ENCODE data around the gene JPH2. TPM values are rescaled to one million over a fixed set of nuclear protein-coding genes. Genes with fewer than 3 reads are reported as not detected.

The JPH2 gene
- total RNA-seq, 1 donor, result under 0.01 TPM

- H3K4me3 ChIP-seq (ENCODE audit: low read depth, low read length), result no peak overlapping the region
- no peak for DNase-seq (ENCODE audit: low read depth)
- TF ChIP-seq CTCF (IDR thresholded peaks at IDR 0.05; ENCODE audit: insufficient read depth, low read length), result no peak
Measured at GRCh38 chr20:44072384-44072783, 114.6 kb downstream of the JPH2 start.

- H3K4me3 ChIP-seq (ENCODE audit: low read depth, low read length), result no peak overlapping the region
- DNase-seq (ENCODE audit: low read depth), result no peak
- TF ChIP-seq CTCF (IDR thresholded peaks at IDR 0.05; ENCODE audit: insufficient read depth, low read length), result no peak
Measured at GRCh38 chr20:44071526-44072111, 115.4 kb downstream of the JPH2 start.

GRCh38 chr20:44071057-44071456 lies 115.9 kb downstream of the JPH2 start:
- H3K4me3 ChIP-seq (ENCODE audit: low read depth, low read length), result no peak overlapping the region
- no peak for TF ChIP-seq CTCF (IDR thresholded peaks at IDR 0.05; ENCODE audit: insufficient read depth, low read length)
- no peak for DNase-seq (ENCODE audit: low read depth)

- H3K4me3 ChIP-seq (ENCODE audit: low read depth, low read length), result no peak overlapping the region
- DNase-seq (ENCODE audit: low read depth), result no peak
- TF ChIP-seq CTCF (IDR thresholded peaks at IDR 0.05; ENCODE audit: insufficient read depth, low read length), result no peak
Measured at GRCh38 chr20:44070139-44070900, 116.7 kb downstream of the JPH2 start.

- DNase-seq (ENCODE audit: low read depth), result no peak
- H3K4me3 ChIP-seq (ENCODE audit: low read depth, low read length), result no peak overlapping the region
- TF ChIP-seq CTCF (IDR thresholded peaks at IDR 0.05; ENCODE audit: insufficient read depth, low read length), result no peak
Measured at GRCh38 chr20:44069203-44070011, 117.6 kb downstream of the JPH2 start.

GRCh38 chr20:44068316-44069201 lies 118.4 kb downstream of the JPH2 start:
- H3K4me3 ChIP-seq (ENCODE audit: low read depth, low read length), result no peak overlapping the region
- TF ChIP-seq CTCF (IDR thresholded peaks at IDR 0.05; ENCODE audit: insufficient read depth, low read length), result no peak
- DNase-seq (ENCODE audit: low read depth), result no peak

Measured in fibroblast of the aortic adventitia (primary cell).